HG02642 (cell line): ENCODE results near the gene SERPINB2.
"Not testable (repeated sequence)": the region's sequence is repeated elsewhere in the genome, so short reads cannot be mapped to it uniquely, and the experiment has no call there.

Source experiments
- ATAC-seq: cut with Tn5 transposase; IDR thresholded peaks from one replicate; pipeline ENCODE4 v1.9.1; 2021; ENCODE audit warnings: mild to moderate bottlenecking; ENCODE audit not compliant: unreplicated experiment, poor library complexity

SERPINB2 gene

DNA sequence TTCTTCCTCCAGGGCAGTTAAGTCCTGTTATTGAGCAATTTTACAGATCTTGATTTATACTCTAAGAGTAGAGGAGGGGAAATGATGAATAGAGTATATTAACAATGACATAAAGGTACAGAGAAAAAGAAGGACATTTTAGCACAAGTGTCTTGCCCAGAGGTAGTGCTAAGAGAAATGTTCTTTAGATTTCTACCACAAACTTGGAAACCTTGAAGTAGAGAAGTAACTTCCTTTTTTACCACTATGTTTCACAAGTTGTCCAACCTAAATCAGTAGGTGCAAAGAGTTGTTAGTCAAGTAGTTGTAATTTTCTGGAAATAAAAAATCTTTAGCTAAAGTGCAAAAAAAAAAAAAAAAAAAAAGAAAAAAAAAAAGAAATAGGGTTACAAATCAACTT is 41.9 kb downstream of the SERPINB2 start:
- ATAC-seq = not testable (repeated sequence)

GRCh38 chr18:63930773-63931354 is 43.4 kb downstream of the SERPINB2 start:
- no peak for ATAC-seq

DNA sequence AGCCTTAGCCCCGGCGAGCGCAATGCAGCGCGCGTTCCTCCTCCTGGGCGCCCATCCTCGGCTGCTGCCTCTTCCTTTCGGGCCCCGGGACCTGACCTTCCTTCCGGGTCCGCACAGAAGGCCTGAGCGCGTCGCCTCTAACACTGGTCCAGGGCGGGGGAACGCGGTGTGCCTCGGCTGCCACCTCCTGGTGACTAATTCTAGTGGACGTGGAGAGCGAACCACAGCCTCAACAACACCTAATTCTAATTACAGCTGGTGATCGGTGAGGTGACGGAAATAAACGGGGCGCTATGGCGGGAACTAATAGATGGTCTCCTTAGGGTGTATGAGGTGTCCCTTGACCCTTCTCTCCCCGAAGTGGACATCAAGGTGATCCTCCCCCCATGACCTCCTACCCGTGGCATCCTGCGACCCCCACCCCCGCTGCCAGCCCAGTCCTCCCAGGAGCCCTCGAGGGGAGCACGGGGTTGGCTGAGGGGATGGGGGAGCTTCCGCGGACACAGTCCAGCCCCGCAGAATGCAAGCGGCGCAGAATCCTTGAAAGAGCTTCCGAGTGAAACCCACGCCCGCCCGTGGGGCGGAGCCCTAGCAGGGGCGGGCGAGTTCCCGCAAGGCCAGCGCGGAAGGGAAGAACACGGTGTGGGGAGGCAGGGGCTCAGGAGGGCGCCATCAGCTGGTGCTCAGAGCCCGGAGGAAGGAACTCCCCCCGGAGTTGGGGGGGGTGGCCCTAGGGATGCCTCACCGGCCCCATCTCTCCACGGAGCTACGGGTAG is 48.8 kb downstream of the SERPINB2 start:
- ATAC-seq = peak; percentile 98

DNA sequence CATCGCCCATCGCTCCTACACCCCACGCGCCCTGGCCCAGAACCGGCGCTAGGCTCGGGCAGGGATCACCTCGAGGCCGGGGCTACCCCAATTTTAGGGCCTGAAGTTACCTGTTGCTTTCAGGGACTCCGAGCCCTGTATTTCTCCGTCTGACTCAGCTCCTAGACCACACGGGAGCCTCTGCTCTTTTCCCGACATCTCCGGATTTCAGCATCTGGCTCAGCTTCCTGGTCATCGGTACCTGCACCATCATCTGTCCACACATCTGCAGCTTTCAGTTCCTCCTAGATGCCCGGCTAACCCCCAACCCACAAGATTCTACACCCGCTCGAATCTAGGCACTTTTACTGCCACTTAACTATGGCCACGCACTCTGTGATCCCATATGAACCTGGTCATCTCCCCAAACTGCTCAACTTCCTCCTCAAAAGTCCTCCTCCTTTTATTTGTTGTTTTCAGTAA is 49.5 kb downstream of the SERPINB2 start:
- ATAC-seq = no peak

DNA sequence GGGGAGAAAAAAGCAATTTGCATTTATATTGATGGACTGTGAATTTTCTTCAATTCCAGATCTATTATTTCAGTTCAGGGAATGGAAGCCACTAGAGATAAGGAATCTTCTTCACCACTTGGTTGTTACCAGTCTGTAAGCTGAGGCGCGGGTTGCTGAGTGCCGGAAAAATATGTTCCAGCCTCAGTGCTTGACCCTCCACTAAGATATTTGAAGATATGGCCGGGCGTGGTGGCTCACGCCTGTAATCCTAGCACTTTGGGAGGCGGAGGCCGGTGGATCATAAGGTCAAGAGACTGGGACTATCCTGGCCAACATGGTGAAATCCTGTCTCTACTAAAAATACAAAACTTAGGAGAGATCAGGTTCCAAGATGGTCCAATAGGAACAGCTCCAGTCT is 52.5 kb downstream of the SERPINB2 start:
- no peak for ATAC-seq

DNA sequence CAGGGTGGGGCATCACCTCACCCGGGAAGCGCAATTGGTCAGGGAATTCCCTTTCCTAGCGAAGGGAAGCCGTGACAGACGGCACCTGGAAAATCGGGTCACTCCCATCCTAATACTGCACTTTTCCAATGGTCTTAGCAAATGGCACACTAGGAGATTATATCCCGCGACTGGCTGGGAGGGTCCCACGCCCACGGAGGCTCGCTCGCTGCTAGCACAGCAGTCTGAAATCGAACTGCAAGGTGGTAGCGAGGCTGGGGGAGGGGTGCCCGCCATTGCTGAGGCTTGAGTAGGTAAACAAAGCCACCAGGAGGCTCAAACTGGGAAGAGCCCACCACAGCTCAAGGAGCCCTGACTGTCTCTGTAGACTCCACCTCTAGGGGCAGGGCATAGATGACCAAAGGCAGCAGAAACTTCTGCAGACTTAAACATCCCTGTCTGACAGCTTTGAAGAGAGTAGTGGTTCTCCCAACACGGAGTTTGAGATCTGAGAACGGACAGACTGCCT is 53.1 kb downstream of the SERPINB2 start:
- ATAC-seq = not testable (repeated sequence)

DNA sequence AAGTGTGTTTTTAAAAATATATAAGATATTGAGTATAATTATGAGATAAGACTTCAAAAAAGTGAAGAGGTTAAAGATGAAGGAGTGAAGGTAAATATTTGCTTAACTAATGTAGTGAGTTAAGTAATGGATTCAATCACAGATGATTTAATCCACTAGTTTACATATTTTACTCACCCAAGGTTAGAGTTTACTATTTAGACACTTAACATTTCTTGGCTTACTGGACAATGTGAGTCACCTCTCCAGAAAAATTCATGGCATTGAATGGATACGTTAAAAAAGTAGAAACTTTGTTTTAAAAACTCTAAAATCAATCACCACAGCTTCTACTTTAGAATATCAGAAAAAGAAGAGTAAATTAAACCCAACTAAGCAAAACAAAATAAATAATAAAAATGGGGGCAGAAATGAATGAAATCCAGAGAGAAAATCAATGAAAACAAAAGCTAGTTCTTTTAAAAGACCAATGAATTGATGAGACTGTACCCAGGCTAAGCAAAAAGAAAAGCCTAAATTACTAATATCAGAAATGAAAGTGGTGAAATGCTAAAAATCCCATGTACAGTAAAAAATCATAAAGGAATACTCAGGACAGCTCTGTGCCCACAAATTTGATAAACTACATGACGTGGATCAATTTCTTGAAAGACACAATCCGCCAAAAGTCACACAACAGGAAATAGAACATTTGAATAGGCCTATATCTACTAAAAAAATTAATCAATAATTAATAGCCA is 59.7 kb downstream of the SERPINB2 start:
- ATAC-seq = no peak

GRCh38 chr18:63949068-63949737 is 61.7 kb downstream of the SERPINB2 start, which contains the start of gene HMSD:
Gene HMSD (plus strand): TSS chr18:63949301. CDS start chr18:63953456, 4,155 bp downstream.
- ATAC-seq = peak; percentile 96

GRCh38 chr18:63951302-63951705 is 63.8 kb downstream of the SERPINB2 start:
- peak; percentile 50 for ATAC-seq
